GM18951 (cell line): ENCODE data around the gene ZCRB1.
A peak's percentile ranks its signal among the peaks of the same experiment; 100 is the strongest.
"Not testable (repeated sequence)": the region's sequence is repeated elsewhere in the genome, so short reads cannot be mapped to it uniquely, and the experiment has no call there.

Experiments
- POLR2A ChIP-seq: IDR thresholded peaks from 4 replicates; pipeline ENCODE4 v1.6.1; 2011; ENCODE audit warnings: mild to moderate bottlenecking; ENCODE audit not compliant: insufficient read length, insufficient read depth; ENCODE audit errors: extremely low read depth
- in situ Hi-C: fragments of 300-500 bp; cut with MboI; formaldehyde crosslinking; loops from one replicate; pipeline ENCODE4 v1.12.0; 2022; ENCODE audit warnings: low sequenced_read_pairs, mixed read lengths, inconsistent platforms; ENCODE audit not compliant: unreplicated experiment

Gene ZCRB1, protein sequence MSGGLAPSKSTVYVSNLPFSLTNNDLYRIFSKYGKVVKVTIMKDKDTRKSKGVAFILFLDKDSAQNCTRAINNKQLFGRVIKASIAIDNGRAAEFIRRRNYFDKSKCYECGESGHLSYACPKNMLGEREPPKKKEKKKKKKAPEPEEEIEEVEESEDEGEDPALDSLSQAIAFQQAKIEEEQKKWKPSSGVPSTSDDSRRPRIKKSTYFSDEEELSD

DNA sequence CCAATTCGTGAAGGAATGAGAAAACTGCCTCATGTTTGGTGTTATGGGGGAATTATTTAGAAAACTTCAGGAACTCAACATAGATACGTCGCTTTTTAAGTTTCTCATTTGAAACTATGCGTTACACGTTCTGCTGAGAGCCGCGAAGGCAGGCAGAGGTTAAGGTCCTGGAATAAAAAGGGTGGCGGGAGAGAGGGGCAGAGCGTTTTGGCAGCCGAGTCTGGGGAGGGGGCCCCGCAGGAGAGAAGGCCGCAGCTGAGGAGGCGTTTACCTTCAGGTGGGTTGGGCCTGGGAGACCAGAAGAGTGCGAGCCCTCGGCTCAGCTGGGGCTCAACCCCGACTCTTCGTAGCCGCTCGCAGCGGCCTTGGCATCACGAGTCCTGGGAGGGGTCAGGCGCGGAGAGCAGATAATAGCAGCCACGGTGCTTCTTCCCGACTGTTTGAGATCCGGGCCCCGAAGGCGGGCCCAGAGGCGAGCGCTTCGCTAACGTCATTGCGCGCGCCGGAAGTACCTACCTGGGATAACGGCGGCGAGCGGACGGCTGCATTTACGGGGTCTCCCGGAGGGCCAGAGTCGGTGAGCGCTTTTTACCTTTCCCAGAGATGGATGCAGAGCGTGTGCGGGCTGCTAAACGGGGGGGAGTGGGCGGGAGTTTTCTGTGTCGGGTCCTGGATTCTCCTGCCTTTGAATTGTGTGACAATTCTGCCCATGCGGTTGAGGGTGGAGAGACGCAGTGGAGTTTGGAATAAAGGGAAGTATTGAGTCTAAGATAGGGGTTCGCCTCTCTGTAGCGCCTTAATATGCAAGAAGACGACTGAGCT lies at the start of gene ZCRB1, which contains the start of gene PPHLN1:
TSS of gene ZCRB1 (minus strand) at position 442 of the 822 bp plus-strand sequence. CDS start 1,992 bp downstream, outside the sequence.
TSS of gene PPHLN1 (plus strand) at position 515 of the 822 bp plus-strand sequence. CDS start 9,736 bp downstream, outside the sequence.
- in situ Hi-C loops: loop anchor here (10.0 to 25.0 kb wide), 2 partner anchors 181 to 1039 kb away; partner anchors contain the start of gene GXYLT1
- TF ChIP-seq POLR2A: peak; percentile 82

DNA sequence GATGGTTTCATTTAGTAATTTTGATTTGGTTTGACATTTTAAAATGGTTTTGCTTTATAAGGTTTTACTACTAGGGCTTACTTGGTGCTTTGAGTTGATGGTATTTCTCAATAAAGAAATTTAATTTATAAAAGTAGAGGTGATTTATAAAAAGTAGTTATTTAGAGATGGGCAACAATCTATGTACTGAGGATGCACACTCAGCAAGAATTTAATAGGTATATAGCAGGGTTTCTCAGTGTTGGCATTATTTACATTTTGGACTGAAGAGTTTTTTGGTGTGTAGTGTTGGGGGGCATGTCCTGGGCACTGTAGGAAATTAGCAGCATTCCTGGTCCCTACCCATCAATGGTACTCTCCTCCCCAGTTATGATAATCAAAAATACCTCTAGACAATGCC lies 47.8 kb upstream of the ZCRB1 start:
- TF ChIP-seq POLR2A: no peak
- in situ Hi-C loops: no loop called here

DNA sequence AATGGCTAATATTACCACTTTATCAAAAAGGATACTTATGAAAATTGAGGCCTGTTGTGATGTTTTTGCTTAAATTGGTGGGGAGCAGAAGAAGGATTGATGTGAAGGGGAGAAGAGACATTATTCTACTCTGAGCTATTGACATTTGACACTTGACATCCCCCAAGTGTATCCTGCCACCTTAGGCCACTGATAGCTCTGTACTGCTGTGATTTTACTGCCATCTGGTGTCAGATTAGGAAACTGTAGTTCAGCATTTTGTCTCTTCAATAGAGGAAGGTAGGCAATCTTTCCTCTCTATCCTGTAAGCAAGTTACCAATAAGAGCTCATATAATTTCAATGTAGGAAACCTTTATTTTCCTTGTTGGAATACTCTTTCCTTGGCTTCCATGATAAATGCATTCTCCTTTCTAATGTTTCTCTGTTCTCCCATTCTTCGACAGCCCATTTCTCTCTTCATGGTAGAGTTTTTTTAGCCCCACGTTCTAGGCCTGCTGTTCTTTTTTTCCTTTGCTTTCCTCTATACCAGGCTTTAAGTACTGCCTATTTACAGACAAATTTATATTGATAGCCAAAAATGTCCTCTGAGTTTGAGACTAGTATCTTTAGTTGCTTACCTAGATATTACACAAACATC lies 46.4 kb upstream of the ZCRB1 start:
- TF ChIP-seq POLR2A: no peak
- in situ Hi-C loops: no loop called here

DNA sequence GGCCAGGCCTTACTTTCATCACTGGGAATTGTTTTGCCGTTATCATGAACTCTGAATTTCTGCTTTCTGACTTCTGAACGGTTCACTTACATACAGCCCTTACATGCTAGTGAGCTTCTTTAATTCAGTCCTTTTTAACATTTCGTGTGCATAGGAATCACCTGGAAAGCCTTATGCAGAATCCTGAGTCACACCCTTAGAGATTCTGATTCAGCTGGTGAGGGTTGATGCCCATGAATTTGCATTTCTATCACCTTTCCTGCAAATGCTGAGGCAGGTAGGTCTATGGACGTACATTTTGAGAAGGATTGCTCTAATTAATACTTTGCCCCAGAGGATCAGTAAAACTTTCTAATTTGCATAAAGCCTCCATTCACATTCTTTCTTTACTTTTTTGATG lies 44.1 kb upstream of the ZCRB1 start:
- in situ Hi-C loops: no loop called here

DNA sequence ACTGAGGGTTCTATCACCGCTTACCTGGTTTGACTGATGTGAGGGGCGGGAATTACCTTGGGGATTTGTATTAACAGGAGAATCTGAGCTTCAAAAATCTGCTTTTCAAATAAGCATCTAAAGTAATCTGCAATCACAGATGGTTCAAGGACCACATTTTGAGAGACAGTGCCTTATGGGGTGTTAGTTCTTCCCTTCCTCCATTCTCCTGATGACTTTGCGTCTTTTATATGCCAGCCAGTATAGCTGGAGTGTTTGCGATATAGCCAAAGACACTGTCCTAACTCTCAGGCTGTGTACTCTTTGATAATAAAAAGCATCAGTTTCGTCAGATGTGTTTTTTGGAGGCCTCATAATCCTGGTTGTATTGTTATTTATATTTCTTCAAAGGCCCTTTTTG lies 39.6 kb upstream of the ZCRB1 start:
- in situ Hi-C loops: no loop called here
- no peak for TF ChIP-seq POLR2A

More for the DNA sequence above, 44.1 kb upstream of the ZCRB1 start:
- TF ChIP-seq POLR2A: no peak

DNA sequence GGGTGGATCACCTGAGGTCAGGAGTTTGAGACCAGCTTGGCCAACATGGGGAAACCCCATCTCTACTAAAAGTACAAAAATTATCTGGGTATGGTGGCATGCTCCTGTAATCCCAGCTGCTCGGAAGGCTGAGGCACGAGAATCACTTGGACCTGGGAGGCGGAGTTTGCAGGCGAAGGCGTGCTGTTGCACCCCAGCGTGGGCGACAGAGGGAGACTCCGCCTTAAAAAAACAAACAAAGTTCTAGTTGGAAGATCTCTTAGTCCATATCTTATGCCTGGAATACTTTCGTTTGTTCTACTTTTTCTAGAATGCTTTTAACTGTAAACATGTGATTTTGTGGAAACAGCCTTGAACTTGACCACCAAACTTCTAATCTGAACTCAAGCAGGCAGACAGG lies 38.8 kb upstream of the ZCRB1 start:
- TF ChIP-seq POLR2A: no peak
- in situ Hi-C loops: no loop called here

DNA sequence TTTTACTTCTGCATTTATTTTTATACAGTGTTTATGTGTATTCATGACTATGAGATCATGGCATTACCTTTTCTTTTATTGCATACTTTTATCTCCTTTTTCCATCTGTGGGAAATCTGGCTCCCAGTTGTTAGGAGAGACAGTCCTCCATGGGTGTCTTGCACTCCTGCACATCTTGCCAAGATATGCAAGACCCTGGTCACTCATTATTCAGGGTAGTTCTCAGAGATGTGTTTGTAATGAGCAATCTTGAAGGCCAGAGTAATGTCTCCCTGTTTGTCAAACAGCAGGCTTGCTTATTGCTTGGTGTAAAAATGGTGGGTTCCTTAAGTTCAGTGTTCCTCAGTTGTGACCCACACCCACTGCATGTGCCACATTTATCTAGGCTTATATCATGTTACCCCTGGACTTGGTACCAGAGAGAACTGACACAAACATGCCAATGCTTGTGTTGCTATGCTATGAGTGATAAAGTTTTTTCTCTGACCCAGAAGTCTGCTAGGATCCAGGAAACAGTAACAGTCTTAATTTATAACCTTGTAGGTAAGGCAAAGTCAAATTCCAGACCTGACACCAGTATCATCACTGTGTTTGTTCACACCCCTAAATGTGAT lies 36.9 kb upstream of the ZCRB1 start:
- in situ Hi-C loops: no loop called here
- no peak for TF ChIP-seq POLR2A

DNA sequence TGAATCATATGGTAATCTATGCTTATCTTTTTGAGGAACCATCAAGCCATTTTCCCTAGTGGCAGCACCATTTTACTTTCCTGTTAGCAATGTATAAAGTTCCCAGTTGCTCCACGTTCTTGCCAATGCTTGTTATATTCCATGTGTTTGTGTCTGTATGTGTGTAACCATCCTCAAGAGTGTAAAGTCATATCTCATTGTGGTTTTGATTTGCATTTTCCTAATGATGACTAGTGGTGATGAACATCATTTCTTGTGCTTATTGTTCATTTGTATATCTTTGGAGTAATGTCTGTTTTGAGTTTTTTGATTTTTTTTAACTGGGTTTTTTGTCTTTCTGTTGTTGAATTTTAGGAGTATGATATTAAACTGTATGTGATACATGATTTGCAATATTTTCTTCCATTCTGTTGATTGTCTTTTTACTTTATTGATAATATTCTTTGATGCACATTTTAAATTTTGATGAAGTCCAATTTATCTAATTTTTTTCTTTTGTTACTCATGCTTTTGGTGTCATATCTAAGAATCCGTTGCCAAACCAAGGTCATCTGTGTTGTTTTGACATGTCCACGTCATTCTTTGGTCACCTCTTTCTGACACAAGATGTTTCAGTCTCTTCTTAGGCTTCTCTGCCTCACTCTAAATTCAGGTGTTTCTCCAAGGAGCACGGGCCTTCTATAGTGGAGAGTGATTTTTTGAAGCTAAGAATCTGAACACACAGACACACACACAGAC lies 36.2 kb upstream of the ZCRB1 start:
- in situ Hi-C loops: no loop called here
- no peak for TF ChIP-seq POLR2A

DNA sequence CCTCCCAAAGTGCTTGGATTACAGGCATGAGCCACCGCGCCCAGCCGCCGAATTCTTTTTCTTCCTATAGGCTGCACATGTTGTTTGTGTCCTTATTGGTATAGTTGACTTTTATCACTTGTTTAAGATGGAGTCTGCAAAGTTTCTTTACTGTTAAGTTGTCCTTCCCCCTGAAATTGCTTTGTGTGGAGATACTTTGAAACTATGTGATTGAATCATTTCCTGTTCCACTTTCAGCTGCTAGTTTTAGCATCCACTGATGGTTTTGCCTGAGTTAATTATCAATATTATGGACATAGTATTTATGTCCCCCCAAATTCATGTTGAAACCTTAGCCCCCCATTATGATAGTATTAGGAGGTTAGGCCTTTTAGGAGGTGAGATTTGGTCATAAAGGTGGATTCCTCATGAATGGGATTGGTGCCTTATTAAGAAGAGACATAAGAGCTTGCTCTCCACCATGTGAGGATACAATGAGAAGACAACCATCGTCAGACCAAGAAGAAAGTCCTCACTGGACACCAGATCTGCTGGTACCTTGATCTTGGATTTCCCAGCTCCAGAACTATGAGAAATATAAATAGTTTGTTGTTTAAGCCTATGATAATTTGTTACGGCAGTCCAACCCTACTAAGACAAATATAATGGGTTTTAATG lies 35.0 kb upstream of the ZCRB1 start:
- in situ Hi-C loops: no loop called here
- TF ChIP-seq POLR2A: no peak

DNA sequence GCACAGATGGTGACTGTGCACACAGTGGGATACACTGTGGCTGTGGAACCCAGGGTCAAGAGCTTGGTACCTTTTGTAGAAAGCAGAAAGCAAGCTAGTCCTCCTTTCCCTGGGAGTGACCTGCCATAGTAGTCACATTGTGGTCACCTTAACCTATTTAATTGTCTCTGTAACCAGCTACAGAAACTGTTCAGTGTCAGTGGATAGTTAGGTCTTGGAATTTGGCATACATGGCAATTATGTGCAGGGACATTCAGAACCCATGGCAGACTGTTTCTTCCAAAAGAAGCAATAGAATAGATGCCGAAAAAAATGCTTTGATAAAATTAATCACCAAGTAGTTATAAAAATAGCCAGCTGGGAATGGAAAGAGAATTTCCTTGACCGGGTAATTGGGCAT lies 30.4 kb upstream of the ZCRB1 start:
- in situ Hi-C loops: no loop called here
- TF ChIP-seq POLR2A: no peak

DNA sequence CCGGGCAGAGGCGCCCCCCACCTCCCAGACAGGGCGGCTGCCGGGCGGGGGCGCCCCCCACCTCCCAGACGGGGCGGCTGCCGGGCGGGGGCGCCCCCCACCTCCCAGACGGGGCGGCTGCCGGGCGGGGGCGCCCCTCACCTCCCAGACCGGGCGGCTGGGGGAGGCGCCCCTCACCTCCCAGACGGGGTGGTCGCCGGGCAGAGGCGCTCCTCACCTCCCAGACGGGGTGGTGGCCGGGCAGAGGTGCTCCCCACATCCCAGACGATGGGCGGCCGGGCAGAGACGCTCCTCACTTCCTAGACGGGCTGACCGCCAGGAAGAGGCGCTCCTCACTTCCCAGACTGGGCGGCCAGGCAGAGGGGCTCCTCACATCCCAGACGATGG lies 24.1 kb upstream of the ZCRB1 start:
- in situ Hi-C loops: not testable (repeated sequence)

DNA sequence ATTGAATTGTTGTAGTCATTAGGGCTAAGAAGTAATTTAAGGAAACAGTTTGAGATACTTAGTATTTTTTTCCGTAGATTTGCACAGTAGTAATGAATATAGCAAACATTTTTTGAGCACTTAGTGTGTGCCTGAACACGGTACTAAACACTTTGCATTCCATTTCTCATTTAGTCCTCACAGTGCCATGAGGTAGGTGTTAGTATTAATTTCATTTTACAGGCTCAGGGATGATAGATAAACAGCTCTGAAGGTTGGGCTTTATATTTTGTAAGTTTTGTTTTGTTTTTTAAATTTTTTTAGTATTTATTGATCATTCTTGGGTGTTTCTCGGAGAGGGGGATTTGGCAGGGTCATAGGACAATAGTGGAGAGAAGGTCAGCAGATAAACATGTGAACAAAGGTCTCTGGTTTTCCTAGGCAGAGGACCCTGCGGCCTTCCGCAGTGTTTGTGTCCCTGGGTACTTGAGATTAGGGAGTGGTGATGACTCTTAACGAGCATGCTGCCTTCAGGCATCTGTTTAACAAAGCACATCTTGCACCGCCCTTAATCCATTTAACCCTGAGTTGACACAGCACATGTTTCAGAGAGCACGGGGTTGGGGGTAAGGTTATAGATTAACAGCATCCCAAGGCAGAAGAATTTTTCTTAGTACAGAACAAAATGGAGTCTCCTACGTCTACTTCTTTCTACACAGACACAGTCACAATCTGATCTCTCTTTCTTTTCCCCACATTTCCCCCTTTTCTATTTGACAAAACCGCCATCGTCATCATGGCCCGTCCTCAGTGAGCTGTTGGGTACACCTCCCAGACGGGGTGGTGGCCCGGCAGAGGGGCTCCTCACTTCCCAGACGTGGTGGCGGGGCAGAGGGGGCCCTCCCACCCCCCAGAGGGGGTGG lies 23.5 kb upstream of the ZCRB1 start:
- in situ Hi-C loops: loop anchor here (25.0 kb wide), 1 partner anchor 1062 kb away; no protein-coding TSS in a partner anchor
